ENCODE data around the gene RELN. TPM values are rescaled to one million over a fixed set of nuclear protein-coding genes. Genes with fewer than 3 reads are reported as not detected.

The RELN gene
- total RNA-seq, 1 experiment from 2014 or later: 0.10 TPM

- Histone ChIP-seq H3K27me3 (ENCODE audit: control insufficient read depth, insufficient read depth, low read length) (no peaks in the 10 kb centered on the region), H3K27ac (ENCODE audit: low read length) (no peak overlapping the region), H3K36me3 (ENCODE audit: control insufficient read depth, insufficient read depth, low read length) (no peaks in the 10 kb centered on the region), H3K4me1 (ENCODE audit: control insufficient read depth, insufficient read depth, low read length) (no peaks in the 10 kb centered on the region), H3K9me3 (ENCODE audit: control insufficient read depth, insufficient read depth, low read depth, low read length) (no peaks in the 10 kb centered on the region), H3K4me3 (ENCODE audit: low read depth in 2 of 2, low read length in 2 of 2) (no peak overlapping the region)
- POLR2A ChIA-PET: no interaction called here
- ATAC-seq (no peak), DNase-seq (ENCODE audit: low read depth, low spot score) (no peak)
- TF ChIP-seq, protein P1, sequence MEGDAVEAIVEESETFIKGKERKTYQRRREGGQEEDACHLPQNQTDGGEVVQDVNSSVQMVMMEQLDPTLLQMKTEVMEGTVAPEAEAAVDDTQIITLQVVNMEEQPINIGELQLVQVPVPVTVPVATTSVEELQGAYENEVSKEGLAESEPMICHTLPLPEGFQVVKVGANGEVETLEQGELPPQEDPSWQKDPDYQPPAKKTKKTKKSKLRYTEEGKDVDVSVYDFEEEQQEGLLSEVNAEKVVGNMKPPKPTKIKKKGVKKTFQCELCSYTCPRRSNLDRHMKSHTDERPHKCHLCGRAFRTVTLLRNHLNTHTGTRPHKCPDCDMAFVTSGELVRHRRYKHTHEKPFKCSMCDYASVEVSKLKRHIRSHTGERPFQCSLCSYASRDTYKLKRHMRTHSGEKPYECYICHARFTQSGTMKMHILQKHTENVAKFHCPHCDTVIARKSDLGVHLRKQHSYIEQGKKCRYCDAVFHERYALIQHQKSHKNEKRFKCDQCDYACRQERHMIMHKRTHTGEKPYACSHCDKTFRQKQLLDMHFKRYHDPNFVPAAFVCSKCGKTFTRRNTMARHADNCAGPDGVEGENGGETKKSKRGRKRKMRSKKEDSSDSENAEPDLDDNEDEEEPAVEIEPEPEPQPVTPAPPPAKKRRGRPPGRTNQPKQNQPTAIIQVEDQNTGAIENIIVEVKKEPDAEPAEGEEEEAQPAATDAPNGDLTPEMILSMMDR (IDR thresholded peaks at IDR 0.05): no peak
- no TSS peak for BruUV-seq (replicated peaks)
- CTCF ChIA-PET: no interaction called here
- in situ Hi-C loops (cut with HindIII; ENCODE audit: low pct_unique_long_range_greater_than_20kb, low sequenced_read_pairs): no loop called here
- intact Hi-C loops (cut with micrococcal nuclease; ENCODE audit: unreplicated experiment): no loop called here
These were observed 132.0 kb downstream of the RELN start for GRCh38 chr7:103857435-103857834.

GRCh38 chr7:103856929-103857328 is 132.5 kb downstream of the RELN start:
- H3K9me3 ChIP-seq (ENCODE audit: control insufficient read depth, insufficient read depth, low read depth, low read length): no peaks in the 10 kb centered on the region
- ChIA-PET CTCF (no interaction called here), POLR2A (interaction anchor here (0.7 kb wide), 1 partner anchor 843 kb away, joined by 12 read pairs; no protein-coding TSS in a partner anchor)
- intact Hi-C loops (cut with micrococcal nuclease; ENCODE audit: unreplicated experiment): no loop called here
- no peak for DNase-seq (ENCODE audit: low read depth, low spot score)
- BruUV-seq (replicated peaks): no TSS peak
- TF ChIP-seq TCF7L2 (IDR thresholded peaks at IDR 0.05; ENCODE audit: low read depth, low read length): no peak
- no peak overlapping the region for H3K27ac ChIP-seq (ENCODE audit: low read length)
- no peaks in the 10 kb centered on the region for H3K4me1 ChIP-seq (ENCODE audit: control insufficient read depth, insufficient read depth, low read length)
- H3K36me3 ChIP-seq (ENCODE audit: control insufficient read depth, insufficient read depth, low read length): no peaks in the 10 kb centered on the region
- no peak overlapping the region for H3K4me3 ChIP-seq (ENCODE audit: low read depth in 2 of 2, low read length in 2 of 2)
- no peaks in the 10 kb centered on the region for H3K27me3 ChIP-seq (ENCODE audit: control insufficient read depth, insufficient read depth, low read length)
- in situ Hi-C loops (cut with HindIII; ENCODE audit: low pct_unique_long_range_greater_than_20kb, low sequenced_read_pairs): no loop called here
- no peak for ATAC-seq

- in situ Hi-C loops (cut with HindIII; ENCODE audit: low pct_unique_long_range_greater_than_20kb, low sequenced_read_pairs) (no loop called here), intact Hi-C loops (cut with micrococcal nuclease; ENCODE audit: unreplicated experiment) (no loop called here)
- TF ChIP-seq REST (IDR thresholded peaks at IDR 0.05; ENCODE audit: insufficient read depth in 1 of 2, low read depth in 2 of 2, low read length in 1 of 2): no peak
- no peak for TF ChIP-seq TCF7L2 (IDR thresholded peaks at IDR 0.05; ENCODE audit: low read depth, low read length)
- TF ChIP-seq SIN3A (IDR thresholded peaks at IDR 0.05; ENCODE audit: borderline replicate concordance, insufficient read depth, low read depth, low read length): no peak
- no peaks in the 10 kb centered on the region for H3K4me1 ChIP-seq (ENCODE audit: control insufficient read depth, insufficient read depth, low read length)
- ChIA-PET CTCF (no interaction called here), POLR2A (no interaction called here)
- no peak overlapping the region for H3K27ac ChIP-seq (ENCODE audit: low read length)
- no peak overlapping the region for H3K4me3 ChIP-seq (ENCODE audit: low read depth in 2 of 2, low read length in 2 of 2)
- ATAC-seq (no peak), DNase-seq (ENCODE audit: low read depth, low spot score) (no peak)
- no peaks in the 10 kb centered on the region for H3K9me3 ChIP-seq (ENCODE audit: control insufficient read depth, insufficient read depth, low read depth, low read length)
- BruUV-seq (replicated peaks): no TSS peak
- no peaks in the 10 kb centered on the region for H3K36me3 ChIP-seq (ENCODE audit: control insufficient read depth, insufficient read depth, low read length)
- H3K27me3 ChIP-seq (ENCODE audit: control insufficient read depth, insufficient read depth, low read length): no peaks in the 10 kb centered on the region
These were observed 133.8 kb downstream of the RELN start for GRCh38 chr7:103855671-103856070.

Data from Panc1 (cell line).